PFSK-1 (cell line): ENCODE measurements around the gene PUS10.

ENCODE experiments used
- FOXP2 ChIP-seq: optimal IDR thresholded peaks from 2 replicates; pipeline ENCODE3; 2011; ENCODE audit warnings: borderline replicate concordance, control low read depth, inconsistent platforms; ENCODE audit not compliant: insufficient read depth; ENCODE audit errors: extremely low read length, extremely low read depth
- POLR2AphosphoS5 ChIP-seq: IDR thresholded peaks from 2 replicates; pipeline ENCODE4 v1.6.1; 2012; ENCODE audit warnings: low read depth, mild to moderate bottlenecking, control low read depth, low read length, moderate library complexity
- REST ChIP-seq, 2 experiments: IDR thresholded peaks; 2 replicates each; pipeline versions ENCODE4 v1.6.1 to v1.8.0; 2011 to 2012; ENCODE audit warnings: low read depth in 2 of 2, low read length in 2 of 2, control low read depth in 1 of 2, inconsistent platforms in 1 of 2, mild to moderate bottlenecking in 1 of 2, moderate library complexity in 1 of 2; ENCODE audit not compliant: insufficient read depth in 1 of 2
- SIN3A ChIP-seq: IDR thresholded peaks from 2 replicates; pipeline ENCODE4 v1.6.1; 2012; ENCODE audit warnings: mild to moderate bottlenecking, low read length, moderate library complexity, borderline replicate concordance; ENCODE audit not compliant: insufficient read depth
- TAF1 ChIP-seq: IDR thresholded peaks from 2 replicates; pipeline ENCODE4 v1.6.1; 2012; ENCODE audit warnings: low read length, control low read depth, borderline replicate concordance; ENCODE audit not compliant: insufficient read depth

- TF ChIP-seq FOXP2, result no peak
- TF ChIP-seq TAF1, result no peak
- no peak for TF ChIP-seq REST (IDR thresholded peaks at IDR 0.05; ENCODE audit: insufficient read depth in 1 of 2, low read depth in 2 of 2, low read length in 2 of 2)
- TF ChIP-seq POLR2AphosphoS5, result no peak
- TF ChIP-seq SIN3A, result no peak
Measured at GRCh38 chr2:61005736-61006135, 12.3 kb downstream of the PUS10 start.
